A549 (cell line): ENCODE results near the gene TCL1A.

Experiments
- GATA3 ChIP-seq: IDR thresholded peaks from 2 replicates; pipeline ENCODE4 v1.6.1; 2012; ENCODE audit warnings: borderline replicate concordance
- RCOR1 ChIP-seq: fragments of 150-350 bp; IDR thresholded peaks from 2 replicates; pipeline ENCODE4 v1.6.1; 2014; ENCODE audit warnings: antibody characterized with exemption, low read length, low read depth
- RNF2 ChIP-seq: fragments of 200-600 bp; sonication (generic); IDR thresholded peaks from 2 replicates; pipeline ENCODE4 v1.6.1; 2016; ENCODE audit warnings: low read depth, mild to moderate bottlenecking, antibody characterized with exemption, moderate library complexity, borderline replicate concordance
- ZFP36 ChIP-seq: fragments of 450-650 bp; IDR thresholded peaks from 2 replicates; pipeline ENCODE4 v1.6.1; 2014; ENCODE audit warnings: borderline replicate concordance; ENCODE audit not compliant: partially characterized antibody
- TF ChIP-seq, protein P1 (sequence below): fragments of >200 bp; sonication (Bioruptor Twin); formaldehyde crosslinking; IDR thresholded peaks from 3 replicates; pipeline ENCODE4 v1.5.1; 2016
- TF ChIP-seq, protein P2 (sequence below): fragments of 150-350 bp; IDR thresholded peaks from 2 replicates; pipeline ENCODE4 v1.6.1; 2014; ENCODE audit warnings: low read depth, mild to moderate bottlenecking, low read length
- TF ChIP-seq, protein P3 (sequence below): IDR thresholded peaks from 2 replicates; pipeline ENCODE4 v1.6.1; 2012
- TF ChIP-seq, protein P4 (sequence below): IDR thresholded peaks from 2 replicates; pipeline ENCODE4 v1.6.1; 2012

DNA sequence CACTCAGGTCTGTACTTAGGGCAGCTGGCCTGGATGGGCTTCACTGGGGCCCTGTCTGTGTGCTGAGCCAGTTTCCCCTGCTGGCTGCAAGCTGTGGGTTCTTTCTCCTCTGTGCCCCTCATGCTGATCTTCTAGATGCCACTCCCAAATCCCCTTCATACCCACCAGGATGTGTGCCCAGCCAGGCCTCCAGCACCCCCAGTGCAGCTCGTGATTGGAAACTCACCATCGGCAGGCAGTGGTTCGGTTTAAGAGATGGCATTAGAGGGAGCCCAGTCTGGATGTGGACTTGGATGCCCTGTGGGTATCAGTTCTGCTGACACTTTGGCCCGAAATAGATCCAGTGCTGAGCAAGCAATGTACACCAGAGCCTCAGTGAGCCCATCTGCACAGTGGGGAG is 21.8 kb downstream of the TCL1A start:
- TF ChIP-seq RNF2 (no peak), ZFP36 (no peak), GATA3 (no peak), RCOR1 (no peak)
- TF ChIP-seq, protein P1, sequence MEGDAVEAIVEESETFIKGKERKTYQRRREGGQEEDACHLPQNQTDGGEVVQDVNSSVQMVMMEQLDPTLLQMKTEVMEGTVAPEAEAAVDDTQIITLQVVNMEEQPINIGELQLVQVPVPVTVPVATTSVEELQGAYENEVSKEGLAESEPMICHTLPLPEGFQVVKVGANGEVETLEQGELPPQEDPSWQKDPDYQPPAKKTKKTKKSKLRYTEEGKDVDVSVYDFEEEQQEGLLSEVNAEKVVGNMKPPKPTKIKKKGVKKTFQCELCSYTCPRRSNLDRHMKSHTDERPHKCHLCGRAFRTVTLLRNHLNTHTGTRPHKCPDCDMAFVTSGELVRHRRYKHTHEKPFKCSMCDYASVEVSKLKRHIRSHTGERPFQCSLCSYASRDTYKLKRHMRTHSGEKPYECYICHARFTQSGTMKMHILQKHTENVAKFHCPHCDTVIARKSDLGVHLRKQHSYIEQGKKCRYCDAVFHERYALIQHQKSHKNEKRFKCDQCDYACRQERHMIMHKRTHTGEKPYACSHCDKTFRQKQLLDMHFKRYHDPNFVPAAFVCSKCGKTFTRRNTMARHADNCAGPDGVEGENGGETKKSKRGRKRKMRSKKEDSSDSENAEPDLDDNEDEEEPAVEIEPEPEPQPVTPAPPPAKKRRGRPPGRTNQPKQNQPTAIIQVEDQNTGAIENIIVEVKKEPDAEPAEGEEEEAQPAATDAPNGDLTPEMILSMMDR, result no peak
- TF ChIP-seq, protein P2, sequence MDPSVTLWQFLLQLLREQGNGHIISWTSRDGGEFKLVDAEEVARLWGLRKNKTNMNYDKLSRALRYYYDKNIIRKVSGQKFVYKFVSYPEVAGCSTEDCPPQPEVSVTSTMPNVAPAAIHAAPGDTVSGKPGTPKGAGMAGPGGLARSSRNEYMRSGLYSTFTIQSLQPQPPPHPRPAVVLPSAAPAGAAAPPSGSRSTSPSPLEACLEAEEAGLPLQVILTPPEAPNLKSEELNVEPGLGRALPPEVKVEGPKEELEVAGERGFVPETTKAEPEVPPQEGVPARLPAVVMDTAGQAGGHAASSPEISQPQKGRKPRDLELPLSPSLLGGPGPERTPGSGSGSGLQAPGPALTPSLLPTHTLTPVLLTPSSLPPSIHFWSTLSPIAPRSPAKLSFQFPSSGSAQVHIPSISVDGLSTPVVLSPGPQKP, result no peak
- TF ChIP-seq, protein P3, sequence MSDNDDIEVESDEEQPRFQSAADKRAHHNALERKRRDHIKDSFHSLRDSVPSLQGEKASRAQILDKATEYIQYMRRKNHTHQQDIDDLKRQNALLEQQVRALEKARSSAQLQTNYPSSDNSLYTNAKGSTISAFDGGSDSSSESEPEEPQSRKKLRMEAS, result no peak
- TF ChIP-seq, protein P4, sequence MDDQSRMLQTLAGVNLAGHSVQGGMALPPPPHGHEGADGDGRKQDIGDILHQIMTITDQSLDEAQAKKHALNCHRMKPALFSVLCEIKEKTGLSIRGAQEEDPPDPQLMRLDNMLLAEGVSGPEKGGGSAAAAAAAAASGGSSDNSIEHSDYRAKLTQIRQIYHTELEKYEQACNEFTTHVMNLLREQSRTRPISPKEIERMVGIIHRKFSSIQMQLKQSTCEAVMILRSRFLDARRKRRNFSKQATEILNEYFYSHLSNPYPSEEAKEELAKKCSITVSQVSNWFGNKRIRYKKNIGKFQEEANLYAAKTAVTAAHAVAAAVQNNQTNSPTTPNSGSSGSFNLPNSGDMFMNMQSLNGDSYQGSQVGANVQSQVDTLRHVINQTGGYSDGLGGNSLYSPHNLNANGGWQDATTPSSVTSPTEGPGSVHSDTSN, result no peak
